Kidney epithelial cell (primary cell): Measurements from ENCODE around the gene ZNF667. TPM values are rescaled to one million over a fixed set of nuclear protein-coding genes. Genes with fewer than 3 reads are reported as not detected.

Experiments used
- DNase-seq: peaks from one replicate; pipeline ENCODE4 v3.0.0-alpha.2; 2010; ENCODE audit warnings: low read depth
- H3K27me3 ChIP-seq: 2 replicates; pipeline ENCODE4 v1.6.0; 2011; ENCODE audit warnings: low read length; ENCODE audit not compliant: control insufficient read depth, insufficient read depth
- H3K36me3 ChIP-seq: 2 replicates; pipeline ENCODE4 v1.5.1; 2011; ENCODE audit warnings: low read length; ENCODE audit not compliant: control insufficient read depth, insufficient read depth
- H3K4me3 ChIP-seq: 2 replicates; pipeline ENCODE4 v1.5.1; 2011; ENCODE audit warnings: low read depth, mild to moderate bottlenecking, control low read depth, low read length
- total RNA-seq: library from RNA; depleted of rRNA; stranded (reverse); fragments of >200 nt; gene quantifications from 2 replicates; pipeline ENCODE4 v1.2.3, GENCODE V29; 2015
- TF ChIP-seq, protein P1 (sequence below): IDR thresholded peaks from 2 replicates; pipeline ENCODE4 v1.5.1; 2011; ENCODE audit warnings: mild to moderate bottlenecking, moderate library complexity, low read length, control low read depth, inconsistent platforms; ENCODE audit not compliant: insufficient read depth, poor library complexity, severe bottlenecking

ZNF667 gene
- 4.2 and 9.4 TPM in 2 replicates for total RNA-seq

DNA sequence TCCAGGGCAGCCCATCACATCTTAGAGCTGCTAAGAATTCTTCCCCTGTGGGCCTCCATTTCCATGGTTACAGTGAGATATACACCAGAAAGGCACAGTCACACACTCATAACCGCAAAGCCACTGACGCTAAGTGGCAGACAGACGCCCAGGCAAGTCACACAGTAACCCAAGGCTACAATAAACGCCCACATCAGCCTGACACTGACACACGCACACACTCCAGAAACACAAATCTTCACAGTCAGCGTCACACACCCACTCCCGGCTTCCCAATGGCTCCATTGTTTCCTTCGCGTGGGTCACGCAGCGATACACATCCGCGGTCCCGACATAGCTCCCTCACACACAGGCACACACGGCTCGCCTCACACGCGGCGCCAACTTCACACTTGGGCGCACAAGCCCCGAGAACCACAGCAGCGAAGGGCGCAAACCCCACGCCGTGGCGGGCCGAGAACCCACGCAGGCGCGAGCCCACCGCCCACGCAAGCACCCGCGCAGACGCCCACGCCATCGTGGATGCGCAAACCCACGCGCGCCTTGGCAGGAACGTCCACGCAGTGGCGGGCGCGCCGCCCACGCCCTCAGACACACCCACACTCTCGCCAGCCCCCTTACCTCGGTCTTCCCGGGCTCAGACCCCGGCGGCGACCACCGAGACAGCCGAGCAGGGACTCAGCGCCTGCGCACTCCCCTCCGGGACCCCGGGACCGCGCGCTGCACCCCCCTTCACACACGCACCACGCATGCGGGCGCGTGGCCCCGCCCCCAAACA, at the start of gene ZNF667:
Gene ZNF667 (minus strand): TSS at position 695 of the 778 bp plus-strand sequence. CDS start 14,975 bp downstream, outside the sequence.
- H3K36me3 ChIP-seq, result no peaks in the 10 kb centered on the region
- peak within 1 kb of the TSS; percentile 88 for H3K4me3 ChIP-seq
- TF ChIP-seq, protein P1, sequence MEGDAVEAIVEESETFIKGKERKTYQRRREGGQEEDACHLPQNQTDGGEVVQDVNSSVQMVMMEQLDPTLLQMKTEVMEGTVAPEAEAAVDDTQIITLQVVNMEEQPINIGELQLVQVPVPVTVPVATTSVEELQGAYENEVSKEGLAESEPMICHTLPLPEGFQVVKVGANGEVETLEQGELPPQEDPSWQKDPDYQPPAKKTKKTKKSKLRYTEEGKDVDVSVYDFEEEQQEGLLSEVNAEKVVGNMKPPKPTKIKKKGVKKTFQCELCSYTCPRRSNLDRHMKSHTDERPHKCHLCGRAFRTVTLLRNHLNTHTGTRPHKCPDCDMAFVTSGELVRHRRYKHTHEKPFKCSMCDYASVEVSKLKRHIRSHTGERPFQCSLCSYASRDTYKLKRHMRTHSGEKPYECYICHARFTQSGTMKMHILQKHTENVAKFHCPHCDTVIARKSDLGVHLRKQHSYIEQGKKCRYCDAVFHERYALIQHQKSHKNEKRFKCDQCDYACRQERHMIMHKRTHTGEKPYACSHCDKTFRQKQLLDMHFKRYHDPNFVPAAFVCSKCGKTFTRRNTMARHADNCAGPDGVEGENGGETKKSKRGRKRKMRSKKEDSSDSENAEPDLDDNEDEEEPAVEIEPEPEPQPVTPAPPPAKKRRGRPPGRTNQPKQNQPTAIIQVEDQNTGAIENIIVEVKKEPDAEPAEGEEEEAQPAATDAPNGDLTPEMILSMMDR, result no peak
- DNase-seq, result peak; percentile 55
- H3K27me3 ChIP-seq, result no peaks in the 10 kb centered on the region

DNA sequence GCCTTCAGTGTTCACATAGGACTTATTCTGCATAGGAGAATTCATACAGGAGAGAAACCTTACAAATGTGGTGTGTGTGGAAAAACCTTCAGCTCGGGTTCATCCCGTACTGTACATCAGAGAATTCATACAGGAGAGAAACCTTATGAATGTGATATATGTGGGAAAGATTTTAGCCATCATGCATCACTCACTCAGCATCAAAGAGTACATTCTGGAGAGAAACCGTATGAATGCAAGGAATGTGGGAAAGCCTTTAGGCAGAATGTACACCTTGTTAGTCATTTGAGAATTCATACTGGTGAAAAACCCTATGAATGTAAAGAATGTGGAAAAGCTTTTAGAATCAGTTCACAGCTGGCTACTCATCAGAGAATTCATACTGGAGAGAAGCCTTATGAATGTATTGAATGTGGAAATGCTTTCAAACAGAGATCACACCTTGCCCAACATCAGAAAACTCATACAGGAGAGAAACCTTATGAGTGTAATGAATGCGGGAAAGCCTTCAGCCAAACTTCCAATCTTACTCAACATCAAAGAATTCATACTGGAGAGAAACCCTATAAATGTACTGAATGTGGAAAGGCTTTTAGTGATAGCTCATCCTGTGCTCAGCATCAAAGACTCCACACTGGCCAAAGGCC, 48.2 kb upstream of the ZNF667 start:
- no peaks in the 10 kb centered on the region for H3K36me3 ChIP-seq
- TF ChIP-seq, protein P1, result no peak
- no peak for DNase-seq
- no peaks in the 10 kb centered on the region for H3K27me3 ChIP-seq
- no peak overlapping the region for H3K4me3 ChIP-seq

DNA sequence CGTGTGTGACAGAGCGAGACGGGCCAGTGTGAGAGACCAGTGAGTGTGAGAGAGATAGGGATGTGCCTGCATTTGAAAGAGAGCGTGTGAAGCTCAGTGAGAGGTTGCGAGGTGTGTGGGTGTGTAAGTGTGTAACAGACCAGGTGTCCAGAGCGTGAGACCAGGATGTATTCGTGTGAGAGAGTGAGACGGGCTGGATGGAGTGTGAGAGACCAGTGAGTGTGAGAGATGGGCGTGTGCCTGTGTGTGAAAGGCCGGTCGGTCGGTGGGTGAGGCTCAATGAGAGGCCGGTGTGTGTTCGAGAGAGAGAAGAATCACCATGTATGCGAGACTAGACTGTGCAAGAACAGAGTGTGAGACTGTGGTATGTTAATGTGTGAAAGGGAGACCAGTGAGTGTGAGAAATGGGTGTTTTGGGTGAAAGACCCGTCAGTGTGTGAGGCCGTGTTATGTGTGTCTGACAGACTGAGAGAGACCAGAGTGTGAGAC, 31.2 kb upstream of the ZNF667 start:
- TF ChIP-seq, protein P1, result no peak
- no peaks in the 10 kb centered on the region for H3K27me3 ChIP-seq
- peak overlapping the region; percentile 50 for H3K4me3 ChIP-seq
- DNase-seq, result no peak
- H3K36me3 ChIP-seq, result no peaks in the 10 kb centered on the region

DNA sequence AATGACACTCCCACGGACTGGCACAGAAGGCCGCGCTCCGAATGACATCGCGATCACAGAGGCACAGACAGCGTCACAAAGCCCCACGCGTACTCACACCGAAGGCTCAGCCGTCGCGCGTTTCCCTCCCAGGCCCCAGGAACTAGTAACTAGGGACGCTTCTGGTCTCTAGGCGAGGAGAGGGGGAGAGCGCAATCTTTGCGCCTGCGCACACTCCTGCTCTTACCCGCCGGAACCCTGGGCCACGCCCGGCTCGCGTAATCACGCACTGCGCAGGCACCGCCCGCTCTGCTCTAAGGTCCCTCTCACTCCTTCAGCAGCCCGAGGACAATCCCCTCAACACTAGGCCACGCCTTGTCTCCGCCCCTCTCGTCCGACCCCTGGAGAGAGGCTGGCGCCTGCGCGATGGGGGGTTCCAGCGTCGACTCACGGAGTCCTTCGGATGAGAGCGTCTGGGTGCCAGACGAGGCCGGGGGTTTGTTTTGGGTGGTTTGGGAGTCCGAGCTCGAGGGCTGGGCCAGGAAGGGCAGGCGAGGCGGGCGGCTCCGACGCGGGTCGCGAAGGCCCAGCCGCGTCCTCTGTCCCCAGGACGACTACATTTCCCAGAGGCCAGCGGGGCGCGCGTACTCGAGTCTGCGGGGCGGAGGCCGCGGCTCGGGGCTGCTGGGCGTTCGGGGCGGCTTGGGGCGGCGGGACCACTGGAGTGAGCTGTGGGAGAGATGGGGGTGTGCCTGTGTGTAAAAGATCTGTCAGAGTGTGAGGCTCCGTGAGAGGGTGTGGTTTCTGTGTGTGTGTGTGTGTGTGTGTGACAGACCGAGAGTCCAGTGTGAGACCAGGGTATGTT, 30.5 kb upstream of the ZNF667 start, which contains the start of gene ZNF471:
Gene ZNF471 (plus strand): TSS at position 410 of the 844 bp plus-strand sequence. CDS start 3,717 bp downstream, outside the sequence.
- TF ChIP-seq, protein P1, result no peak
- no peaks in the 10 kb centered on the region for H3K36me3 ChIP-seq
- no peaks in the 10 kb centered on the region for H3K27me3 ChIP-seq
- H3K4me3 ChIP-seq, result peak within 1 kb of the TSS; percentile 50
- DNase-seq, result peak; percentile 93

DNA sequence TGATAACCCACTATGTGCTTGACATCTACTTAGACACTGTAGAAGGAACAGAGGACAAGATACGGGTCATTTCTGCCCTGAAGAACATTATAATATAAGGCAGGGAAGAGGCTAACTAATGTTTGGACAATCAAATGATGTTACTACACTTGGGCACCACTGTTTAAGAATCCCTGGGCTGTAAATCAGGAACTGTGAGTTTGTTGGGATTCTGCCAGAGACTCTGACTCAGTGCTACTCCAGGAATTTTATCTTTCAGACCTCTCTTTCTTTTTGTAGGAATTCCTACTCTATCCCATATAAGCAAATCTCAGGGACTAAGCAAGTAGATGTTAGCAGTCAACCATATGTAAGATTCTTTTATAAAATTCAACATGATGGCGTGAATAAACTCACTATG, 27.4 kb upstream of the ZNF667 start:
- TF ChIP-seq, protein P1, result no peak
- Histone ChIP-seq H3K4me3 (no peak overlapping the region), H3K27me3 (no peaks in the 10 kb centered on the region), H3K36me3 (no peaks in the 10 kb centered on the region)
- DNase-seq, result no peak
